HFFc6 (cell line): ENCODE measurements around the gene JUN. TPM values are rescaled to one million over a fixed set of nuclear protein-coding genes. Genes with fewer than 3 reads are reported as not detected.
A peak's percentile ranks its signal among the peaks of the same experiment; 100 is the strongest.

ENCODE experiments used
- DNase-seq: peaks from one replicate; pipeline ENCODE4 v3.0.0-alpha.2; 2018
- H3K27ac Mint-ChIP-seq: 2 replicates; pipeline ENCODE4 v1.8.0; 2020; ENCODE audit warnings: mild to moderate bottlenecking, mixed read lengths
- H3K27me3 Mint-ChIP-seq: 2 replicates; pipeline ENCODE4 v1.8.0; 2021; ENCODE audit warnings: mild to moderate bottlenecking, moderate library complexity, mixed read lengths; ENCODE audit not compliant: insufficient read depth
- H3K36me3 Mint-ChIP-seq: 2 replicates; pipeline ENCODE4 v1.8.0; 2021; ENCODE audit warnings: low read depth, mixed read lengths
- H3K4me1 Mint-ChIP-seq: 2 replicates; pipeline ENCODE4 v1.8.0; 2020; ENCODE audit warnings: low read depth, mixed read lengths
- H3K4me3 Mint-ChIP-seq: 2 replicates; pipeline ENCODE4 v1.8.0; 2020; ENCODE audit warnings: mild to moderate bottlenecking, moderate library complexity, mixed read lengths
- H3K9me3 Mint-ChIP-seq: 2 replicates; pipeline ENCODE4 v1.8.0; 2020; ENCODE audit warnings: mild to moderate bottlenecking, mixed read lengths
- CTCF ChIP-seq: fragments of 200-600 bp; sonication (generic); IDR thresholded peaks from 2 replicates; pipeline ENCODE4 v1.5.0; 2021; ENCODE audit warnings: antibody characterized with exemption, mild to moderate bottlenecking
- total RNA-seq, 6 experiments: library from RNA; stranded (reverse); fragmentation: NEBNext Ultra II Directional; extraction: Animal tissue kit (Norgen Biotek cat#: 25700); gene quantifications; 2 replicates in 1 of 6; 3 replicates in 5 of 6; pipeline ENCODE4 v1.2.3, GENCODE V29; 2021

Gene JUN
- total RNA-seq, 6 experiments from 2014 or later: 80.5 to 91.1 (median 82.2) TPM

- H3K27ac Mint-ChIP-seq: peak overlapping the region; percentile 63
- no peak for DNase-seq
- H3K4me1 Mint-ChIP-seq: peaks cover 59% of the 10 kb centered on the region
- no peak for TF ChIP-seq CTCF
- peaks cover 28% of the 10 kb centered on the region for H3K36me3 Mint-ChIP-seq
- no peak overlapping the region for H3K4me3 Mint-ChIP-seq
- no peaks in the 10 kb centered on the region; the same call in 1 of the 2 replicates for H3K27me3 Mint-ChIP-seq
- H3K9me3 Mint-ChIP-seq: peaks cover 28% of the 10 kb centered on the region
These were observed 41.0 kb upstream of the JUN start for GRCh38 chr1:58824753-58825389.

- Mint-ChIP-seq H3K4me3 (peak overlapping the region; percentile 42), H3K27ac (peak overlapping the region; percentile 86), H3K9me3 (peaks cover 26% of the 10 kb centered on the region), H3K36me3 (peaks cover 21% of the 10 kb centered on the region), H3K27me3 (no peaks in the 10 kb centered on the region; the same call in 1 of the 2 replicates), H3K4me1 (peaks cover 59% of the 10 kb centered on the region)
- no peak; the same call in 1 of the 2 replicates for TF ChIP-seq CTCF
- DNase-seq: peak; percentile 89
These were observed 39.7 kb upstream of the JUN start for GRCh38 chr1:58823481-58824010.

DNA sequence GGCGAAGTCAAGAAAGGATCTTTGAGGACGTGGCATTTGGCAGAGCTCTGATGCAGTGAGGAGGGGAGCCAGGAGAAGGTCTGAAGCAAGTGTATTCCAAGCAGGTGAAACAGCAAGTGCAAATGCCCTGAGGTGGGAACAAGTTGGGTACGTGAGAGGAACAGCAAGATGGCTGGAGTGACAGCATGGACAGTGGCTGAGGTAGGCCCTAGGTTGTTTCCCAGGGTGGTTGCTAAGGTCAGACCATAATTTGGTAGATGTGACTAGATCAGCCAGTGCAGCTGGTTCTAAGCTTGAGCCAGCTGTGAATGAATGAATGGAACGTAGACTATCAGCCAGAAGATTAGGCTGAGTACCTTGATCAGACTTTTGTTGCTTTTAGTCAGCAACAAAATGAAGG is 37.5 kb upstream of the JUN start:
- no peak overlapping the region for H3K4me3 Mint-ChIP-seq
- H3K36me3 Mint-ChIP-seq: no peaks in the 10 kb centered on the region; the same call in 1 of the 2 replicates
- H3K4me1 Mint-ChIP-seq: peaks cover 77% of the 10 kb centered on the region
- no peak for TF ChIP-seq CTCF
- no peaks in the 10 kb centered on the region; the same call in 1 of the 2 replicates for H3K27me3 Mint-ChIP-seq
- no peak for DNase-seq
- H3K9me3 Mint-ChIP-seq: peaks cover 4% of the 10 kb centered on the region
- H3K27ac Mint-ChIP-seq: no peak overlapping the region

GRCh38 chr1:58818976-58819375 is 35.1 kb upstream of the JUN start:
- Mint-ChIP-seq H3K36me3 (no peaks in the 10 kb centered on the region), H3K4me3 (no peak overlapping the region), H3K9me3 (no peaks in the 10 kb centered on the region), H3K27ac (peak overlapping the region; percentile 66), H3K27me3 (no peaks in the 10 kb centered on the region), H3K4me1 (peaks cover 81% of the 10 kb centered on the region)
- no peak for DNase-seq
- TF ChIP-seq CTCF: no peak

- Mint-ChIP-seq H3K4me1 (peaks cover 81% of the 10 kb centered on the region), H3K36me3 (no peaks in the 10 kb centered on the region), H3K4me3 (peak overlapping the region; percentile 34; the same call in 1 of the 2 replicates), H3K9me3 (no peaks in the 10 kb centered on the region), H3K27ac (peak overlapping the region; percentile 66), H3K27me3 (no peaks in the 10 kb centered on the region)
- DNase-seq: peak; percentile 87
- TF ChIP-seq CTCF: no peak
These were observed 34.2 kb upstream of the JUN start for GRCh38 chr1:58818075-58818474.
